Measurements from ENCODE around the gene ERFL.
"Not testable (repeated sequence)": the region's sequence is repeated elsewhere in the genome, so short reads cannot be mapped to it uniquely, and the experiment has no call there.

ERFL gene

GRCh38 chr19:41914424-41914834 is 13.8 kb downstream of the ERFL start:
- peaks cover 97% of the 10 kb centered on the region for H3K27me3 ChIP-seq (ENCODE audit: control insufficient read depth, insufficient read depth, low read length)
- not testable (repeated sequence) for H3K9ac ChIP-seq (ENCODE audit: low read depth, low read length); H3K36me3 ChIP-seq (ENCODE audit: control insufficient read depth, insufficient read depth, low read length); H3K9me3 ChIP-seq (ENCODE audit: control insufficient read depth, insufficient read depth, low read length); H3K4me1 ChIP-seq (ENCODE audit: control insufficient read depth, insufficient read depth, low read length)
- peak overlapping the region; percentile 54 for H3K4me3 ChIP-seq (ENCODE audit: low read depth, low read length)

GRCh38 chr19:41913538-41914423 is 14.5 kb downstream of the ERFL start:
- Histone ChIP-seq H3K4me1 (ENCODE audit: control insufficient read depth, insufficient read depth, low read length) (no peaks in the 10 kb centered on the region), H3K4me3 (ENCODE audit: low read depth, low read length) (peak overlapping the region; percentile 54), H3K27me3 (ENCODE audit: control insufficient read depth, insufficient read depth, low read length) (peaks cover 96% of the 10 kb centered on the region), H3K9ac (ENCODE audit: low read depth, low read length) (no peak overlapping the region), H3K9me3 (ENCODE audit: control insufficient read depth, insufficient read depth, low read length) (no peaks in the 10 kb centered on the region), H3K36me3 (ENCODE audit: control insufficient read depth, insufficient read depth, low read length) (no peaks in the 10 kb centered on the region)

GRCh38 chr19:41912899-41913537 is 15.2 kb downstream of the ERFL start:
- peaks cover 89% of the 10 kb centered on the region for H3K27me3 ChIP-seq (ENCODE audit: control insufficient read depth, insufficient read depth, low read length)
- peak overlapping the region; percentile 54 for H3K4me3 ChIP-seq (ENCODE audit: low read depth, low read length)
- H3K9ac ChIP-seq (ENCODE audit: low read depth, low read length), result no peak overlapping the region
- H3K36me3 ChIP-seq (ENCODE audit: control insufficient read depth, insufficient read depth, low read length), result no peaks in the 10 kb centered on the region
- no peaks in the 10 kb centered on the region for H3K4me1 ChIP-seq (ENCODE audit: control insufficient read depth, insufficient read depth, low read length)
- no peaks in the 10 kb centered on the region for H3K9me3 ChIP-seq (ENCODE audit: control insufficient read depth, insufficient read depth, low read length)

GRCh38 chr19:41911889-41912731 is 16.1 kb downstream of the ERFL start:
- Histone ChIP-seq H3K27me3 (ENCODE audit: control insufficient read depth, insufficient read depth, low read length) (peaks cover 81% of the 10 kb centered on the region), H3K4me1 (ENCODE audit: control insufficient read depth, insufficient read depth, low read length) (no peaks in the 10 kb centered on the region), H3K4me3 (ENCODE audit: low read depth, low read length) (peak overlapping the region; percentile 54), H3K36me3 (ENCODE audit: control insufficient read depth, insufficient read depth, low read length) (no peaks in the 10 kb centered on the region), H3K9ac (ENCODE audit: low read depth, low read length) (no peak overlapping the region), H3K9me3 (ENCODE audit: control insufficient read depth, insufficient read depth, low read length) (no peaks in the 10 kb centered on the region)

GRCh38 chr19:41910992-41911888 is 17.0 kb downstream of the ERFL start:
- H3K27me3 ChIP-seq (ENCODE audit: control insufficient read depth, insufficient read depth, low read length), result peaks cover 72% of the 10 kb centered on the region
- no peaks in the 10 kb centered on the region for H3K36me3 ChIP-seq (ENCODE audit: control insufficient read depth, insufficient read depth, low read length)
- H3K4me1 ChIP-seq (ENCODE audit: control insufficient read depth, insufficient read depth, low read length), result no peaks in the 10 kb centered on the region
- H3K9me3 ChIP-seq (ENCODE audit: control insufficient read depth, insufficient read depth, low read length), result no peaks in the 10 kb centered on the region
- H3K4me3 ChIP-seq (ENCODE audit: low read depth, low read length), result no peak overlapping the region
- no peak overlapping the region for H3K9ac ChIP-seq (ENCODE audit: low read depth, low read length)

GRCh38 chr19:41910240-41910991 is 17.8 kb downstream of the ERFL start:
- Histone ChIP-seq H3K4me3 (ENCODE audit: low read depth, low read length) (no peak overlapping the region), H3K27me3 (ENCODE audit: control insufficient read depth, insufficient read depth, low read length) (peaks cover 64% of the 10 kb centered on the region), H3K9me3 (ENCODE audit: control insufficient read depth, insufficient read depth, low read length) (no peaks in the 10 kb centered on the region), H3K36me3 (ENCODE audit: control insufficient read depth, insufficient read depth, low read length) (peaks cover 4% of the 10 kb centered on the region), H3K9ac (ENCODE audit: low read depth, low read length) (no peak overlapping the region), H3K4me1 (ENCODE audit: control insufficient read depth, insufficient read depth, low read length) (no peaks in the 10 kb centered on the region)

- no peak overlapping the region for H3K9ac ChIP-seq (ENCODE audit: low read depth, low read length)
- no peaks in the 10 kb centered on the region for H3K4me1 ChIP-seq (ENCODE audit: control insufficient read depth, insufficient read depth, low read length)
- H3K27me3 ChIP-seq (ENCODE audit: control insufficient read depth, insufficient read depth, low read length), result peaks cover 58% of the 10 kb centered on the region
- H3K4me3 ChIP-seq (ENCODE audit: low read depth, low read length), result no peak overlapping the region
- no peaks in the 10 kb centered on the region for H3K9me3 ChIP-seq (ENCODE audit: control insufficient read depth, insufficient read depth, low read length)
- H3K36me3 ChIP-seq (ENCODE audit: control insufficient read depth, insufficient read depth, low read length), result peaks cover 8% of the 10 kb centered on the region
Measured at GRCh38 chr19:41909706-41910105, 18.5 kb downstream of the ERFL start.

GRCh38 chr19:41908724-41909464 is 19.4 kb downstream of the ERFL start:
- H3K4me1 ChIP-seq (ENCODE audit: control insufficient read depth, insufficient read depth, low read length), result no peaks in the 10 kb centered on the region
- H3K36me3 ChIP-seq (ENCODE audit: control insufficient read depth, insufficient read depth, low read length), result peaks cover 10% of the 10 kb centered on the region
- H3K9ac ChIP-seq (ENCODE audit: low read depth, low read length), result no peak overlapping the region
- no peak overlapping the region for H3K4me3 ChIP-seq (ENCODE audit: low read depth, low read length)
- peaks cover 49% of the 10 kb centered on the region for H3K27me3 ChIP-seq (ENCODE audit: control insufficient read depth, insufficient read depth, low read length)
- no peaks in the 10 kb centered on the region for H3K9me3 ChIP-seq (ENCODE audit: control insufficient read depth, insufficient read depth, low read length)

- peaks cover 15% of the 10 kb centered on the region for H3K36me3 ChIP-seq (ENCODE audit: control insufficient read depth, insufficient read depth, low read length)
- no peak overlapping the region for H3K9ac ChIP-seq (ENCODE audit: low read depth, low read length)
Measured at GRCh38 chr19:41907994-41908615, 20.1 kb downstream of the ERFL start.

More at GRCh38 chr19:41907994-41908615, 20.1 kb downstream of the ERFL start:
- Histone ChIP-seq H3K9me3 (ENCODE audit: control insufficient read depth, insufficient read depth, low read length) (no peaks in the 10 kb centered on the region), H3K4me3 (ENCODE audit: low read depth, low read length) (no peak overlapping the region), H3K4me1 (ENCODE audit: control insufficient read depth, insufficient read depth, low read length) (no peaks in the 10 kb centered on the region), H3K27me3 (ENCODE audit: control insufficient read depth, insufficient read depth, low read length) (peaks cover 42% of the 10 kb centered on the region)
